H1 (cell line): ENCODE results near the gene NFIA. TPM values are rescaled to one million over a fixed set of nuclear protein-coding genes. Genes with fewer than 3 reads are reported as not detected.

Experiments used
- TAF1 ChIP-seq: IDR thresholded peaks from 2 replicates; pipeline ENCODE4 v1.6.1; 2011; ENCODE audit warnings: mild to moderate bottlenecking, low read depth, low read length
- TEAD4 ChIP-seq: IDR thresholded peaks from 2 replicates; pipeline ENCODE4 v1.6.1; 2012; ENCODE audit warnings: low read depth, low read length, inconsistent platforms, mixed read lengths
- YY1 ChIP-seq: IDR thresholded peaks from 2 replicates; pipeline ENCODE4 v1.6.1; 2011; ENCODE audit warnings: low read depth, mild to moderate bottlenecking, low read length
- polyA plus RNA-seq, 7 experiments: library from polyadenylated mRNA; depleted of rRNA in 3 of 7; stranded (reverse) in 5 of 7; unstranded in 2 of 7; fragments of >200 nt in 5 of 7; fragments of 200-250 nt in 2 of 7; gene quantifications; 1 replicate in 5 of 7; 2 replicates in 1 of 7; 4 replicates in 1 of 7; pipeline versions ENCODE4 v1.2.1 to v1.2.3, GENCODE V29; 2011 to 2013; ENCODE audit warnings: missing spikeins in 2 of 7, mixed read lengths in 2 of 7
- total RNA-seq: library from RNA; stranded (reverse); fragmentation: NEBNext Ultra II Directional; extraction: Animal tissue kit (Norgen Biotek cat#: 25700); gene quantifications from 2 replicates; pipeline ENCODE4 v1.2.1, GENCODE V29; 2021

The NFIA gene
- total and polyA plus RNA-seq, 2 of the 8 experiments (the other 6 are each of a cell fraction or from before 2014, with no cell fraction given) = 1.8 to 2.3 TPM

DNA sequence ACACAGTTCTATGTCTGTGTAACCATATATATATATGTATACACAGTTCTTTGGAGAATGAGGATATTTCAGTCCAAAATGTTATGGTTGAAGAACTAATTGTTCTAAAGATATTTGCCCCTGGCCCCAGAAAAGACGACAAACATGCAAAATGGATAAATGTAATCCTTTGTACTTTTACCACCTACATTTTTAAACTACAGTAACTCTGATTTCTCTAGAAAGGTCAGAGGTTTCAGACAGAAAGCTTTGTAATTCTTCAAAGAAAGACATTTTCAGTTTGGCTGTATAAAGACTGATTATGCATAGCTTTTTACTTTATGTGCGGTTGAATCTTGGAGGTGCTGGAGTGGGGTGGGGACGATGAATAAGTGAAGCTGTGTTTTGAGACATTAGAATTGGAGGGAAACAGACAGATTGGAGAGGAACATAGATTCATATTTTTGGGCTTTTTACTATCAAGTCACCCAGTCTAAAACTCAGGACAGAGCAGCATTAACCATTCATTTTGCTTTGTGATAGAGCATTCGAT lies 16.6 kb downstream of the NFIA start (continued):
- TF ChIP-seq YY1 (no peak), TEAD4 (no peak), TAF1 (no peak)
